ENCODE measurements around the gene PGF.
A peak's percentile ranks its signal among the peaks of the same experiment; 100 is the strongest.
"Not testable (repeated sequence)": the region's sequence is repeated elsewhere in the genome, so short reads cannot be mapped to it uniquely, and the experiment has no call there.

Gene PGF

GRCh38 chr14:75001261-75001660, 45.9 kb upstream of the PGF start:
- DNase-seq (ENCODE audit: extremely low spot score), result no peak
- CTCF ChIA-PET, result interaction anchor here (1.3 kb wide), 1 partner anchor 56 kb away, joined by 4 read pairs; no protein-coding TSS in a partner anchor
- POLR2A ChIA-PET, result no interaction called here
- TF ChIP-seq LEF1 (IDR thresholded peaks at IDR 0.05; ENCODE audit: borderline replicate concordance) (no peak), SUZ12 (IDR thresholded peaks at IDR 0.05) (no peak), CTBP1 (IDR thresholded peaks at IDR 0.05; ENCODE audit: borderline replicate concordance) (no peak), ELF4 (IDR thresholded peaks at IDR 0.05) (no peak)

- POLR2A ChIA-PET; CTCF ChIA-PET; DNase-seq (ENCODE audit: extremely low spot score): not testable (repeated sequence)
These were observed 40.4 kb upstream of the PGF start for GRCh38 chr14:74995781-74996180.

GRCh38 chr14:74994182-74994581, 38.8 kb upstream of the PGF start:
- CTCF ChIA-PET; DNase-seq (ENCODE audit: extremely low spot score); POLR2A ChIA-PET: not testable (repeated sequence)

DNA sequence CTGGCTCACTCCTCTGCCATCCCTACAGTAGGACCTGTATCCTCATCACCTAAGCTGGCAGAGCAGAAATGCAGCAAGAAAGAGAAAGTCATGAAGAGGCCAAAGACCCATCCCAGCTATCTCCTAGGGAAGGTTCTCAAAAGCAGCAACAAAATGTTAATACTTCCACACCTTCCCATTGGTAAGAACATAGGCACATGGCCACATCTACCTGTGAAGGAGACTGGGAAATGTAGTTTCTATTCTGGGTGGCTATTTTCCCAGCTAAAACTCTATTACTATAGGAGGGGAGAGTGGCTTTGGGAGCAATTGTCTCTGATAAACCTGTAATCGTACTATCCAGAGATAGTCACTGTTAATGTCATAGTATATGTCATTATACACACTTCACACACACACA, 33.6 kb upstream of the PGF start:
- TF ChIP-seq CTBP1 (IDR thresholded peaks at IDR 0.05; ENCODE audit: borderline replicate concordance), result no peak
- TF ChIP-seq ARNT (IDR thresholded peaks at IDR 0.05), result no peak
- no peak for TF ChIP-seq BHLHE40 (IDR thresholded peaks at IDR 0.05; ENCODE audit: borderline replicate concordance)
- no peak for TF ChIP-seq TARDBP (IDR thresholded peaks at IDR 0.05)
- no peak for TF ChIP-seq PKNOX1 (IDR thresholded peaks at IDR 0.05)
- no peak for TF ChIP-seq FOXK2 (IDR thresholded peaks at IDR 0.05)
- ChIA-PET POLR2A (interaction anchor here (1.3 kb wide), 1 partner anchor 15 kb away, joined by 4 read pairs; no protein-coding TSS in a partner anchor), CTCF (no interaction called here)
- no peak for DNase-seq (ENCODE audit: extremely low spot score)

- POLR2A ChIA-PET, result interaction anchor here (1.3 kb wide), 1 partner anchor 16 kb away, joined by 4 read pairs; no protein-coding TSS in a partner anchor
- CTCF ChIA-PET, result no interaction called here
These were observed 32.7 kb upstream of the PGF start for GRCh38 chr14:74988131-74988530.

GRCh38 chr14:74985806-74986205, 30.4 kb upstream of the PGF start:
- POLR2A ChIA-PET, result no interaction called here
- DNase-seq (ENCODE audit: extremely low spot score), result no peak
- TF ChIP-seq ARNT (IDR thresholded peaks at IDR 0.05) (no peak), ZNF384 (IDR thresholded peaks at IDR 0.05) (no peak), SUZ12 (IDR thresholded peaks at IDR 0.05) (no peak), FOXK2 (IDR thresholded peaks at IDR 0.05) (no peak), SP1 (IDR thresholded peaks at IDR 0.05) (no peak), ELF4 (IDR thresholded peaks at IDR 0.05) (no peak)
- CTCF ChIA-PET, result no interaction called here

More at GRCh38 chr14:74988131-74988530, 32.7 kb upstream of the PGF start:
- DNase-seq (ENCODE audit: extremely low spot score), result no peak
- TF ChIP-seq ZNF384 (IDR thresholded peaks at IDR 0.05) (no peak), L3MBTL2 (conservative IDR thresholded peaks at IDR 0.05) (no peak), SUZ12 (IDR thresholded peaks at IDR 0.05) (no peak), ELF4 (IDR thresholded peaks at IDR 0.05) (no peak), NFRKB (IDR thresholded peaks at IDR 0.05) (no peak), SP1 (IDR thresholded peaks at IDR 0.05) (no peak), HDGF (IDR thresholded peaks at IDR 0.05; ENCODE audit: borderline replicate concordance) (no peak), LEF1 (IDR thresholded peaks at IDR 0.05; ENCODE audit: borderline replicate concordance) (no peak), CTBP1 (IDR thresholded peaks at IDR 0.05; ENCODE audit: borderline replicate concordance) (no peak), ARNT (IDR thresholded peaks at IDR 0.05) (no peak), FOXK2 (IDR thresholded peaks at IDR 0.05) (no peak), PKNOX1 (IDR thresholded peaks at IDR 0.05) (no peak), BHLHE40 (IDR thresholded peaks at IDR 0.05; ENCODE audit: borderline replicate concordance) (no peak), FOXM1 (IDR thresholded peaks at IDR 0.05; ENCODE audit: borderline replicate concordance) (no peak), TARDBP (IDR thresholded peaks at IDR 0.05) (no peak), FOXA1 (IDR thresholded peaks at IDR 0.05) (no peak)

- TF ChIP-seq SP1 (IDR thresholded peaks at IDR 0.05) (no peak), NFRKB (IDR thresholded peaks at IDR 0.05) (no peak), LEF1 (IDR thresholded peaks at IDR 0.05; ENCODE audit: borderline replicate concordance) (no peak), HDGF (IDR thresholded peaks at IDR 0.05; ENCODE audit: borderline replicate concordance) (no peak), FOXM1 (IDR thresholded peaks at IDR 0.05; ENCODE audit: borderline replicate concordance) (no peak), ELF4 (IDR thresholded peaks at IDR 0.05) (no peak), ARNT (IDR thresholded peaks at IDR 0.05) (no peak)
- CTCF ChIA-PET, result no interaction called here
- POLR2A ChIA-PET, result no interaction called here
- no peak for DNase-seq (ENCODE audit: extremely low spot score)
These were observed 29.6 kb upstream of the PGF start for GRCh38 chr14:74985028-74985310.

DNA sequence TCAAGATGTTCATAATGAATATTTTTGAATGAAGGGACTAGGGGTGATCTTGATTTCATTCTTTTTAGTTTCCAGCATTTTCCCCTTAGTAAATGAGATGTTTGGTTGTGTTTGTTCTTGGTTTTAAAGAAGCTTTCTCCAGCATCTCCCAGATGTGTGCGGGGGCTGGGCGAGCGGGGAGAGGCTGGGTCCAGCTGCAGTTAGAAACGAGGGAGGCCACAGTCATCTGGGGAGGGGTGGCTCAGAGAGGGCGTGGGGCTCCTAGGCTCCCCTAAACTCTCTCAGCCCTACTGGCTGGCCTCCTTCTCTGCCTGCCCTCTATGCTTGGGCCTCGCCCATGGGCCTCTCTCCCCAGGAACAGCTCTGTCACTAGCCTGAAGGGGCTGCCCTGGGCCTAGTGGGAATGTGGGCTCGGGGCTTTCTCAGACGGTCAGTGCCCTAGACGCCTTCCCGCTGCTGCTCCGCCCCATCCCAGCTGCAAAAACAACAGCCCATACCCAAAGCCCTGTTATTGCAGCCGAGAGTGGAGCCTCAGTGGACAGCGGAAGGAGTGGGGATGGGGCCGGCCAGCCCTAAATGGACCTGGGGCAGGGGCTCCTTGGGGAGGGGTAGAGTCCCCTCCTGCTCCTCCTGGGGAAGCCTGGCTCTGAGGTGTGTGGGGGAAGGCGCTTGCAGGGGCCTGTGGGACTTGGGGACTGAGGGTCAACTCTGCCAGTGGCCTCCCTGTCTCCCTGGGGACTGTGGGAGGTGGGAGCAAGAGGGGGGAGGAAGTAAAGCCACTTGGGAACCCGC, 29.0 kb upstream of the PGF start:
- ChIA-PET POLR2A (no interaction called here), CTCF (interaction anchor here (0.6 kb wide), 1 partner anchor 9 kb away, joined by 3 read pairs; no protein-coding TSS in a partner anchor)
- no peak for TF ChIP-seq FOXM1 (IDR thresholded peaks at IDR 0.05; ENCODE audit: borderline replicate concordance)
- TF ChIP-seq ZNF384 (IDR thresholded peaks at IDR 0.05), result no peak
- TF ChIP-seq CTBP1 (IDR thresholded peaks at IDR 0.05; ENCODE audit: borderline replicate concordance), result no peak
- no peak for TF ChIP-seq PKNOX1 (IDR thresholded peaks at IDR 0.05)
- TF ChIP-seq ARNT (IDR thresholded peaks at IDR 0.05), result no peak
- DNase-seq (ENCODE audit: extremely low spot score), result peak; percentile 2
